Chondrocyte (in vitro differentiated cells): ENCODE data around the gene CEP70. TPM values are rescaled to one million over a fixed set of nuclear protein-coding genes. Genes with fewer than 3 reads are reported as not detected.
"Not testable (repeated sequence)": the region's sequence is repeated elsewhere in the genome, so short reads cannot be mapped to it uniquely, and the experiment has no call there.

Experiments used
- DNase-seq: peaks from one replicate; pipeline ENCODE4 v3.0.0; 2021; ENCODE audit warnings: mixed read lengths, low spot score
- H3K27ac Mint-ChIP-seq: one replicate; pipeline ENCODE4 v1.8.0; 2021; ENCODE audit warnings: mild to moderate bottlenecking, moderate library complexity, mixed read lengths; ENCODE audit not compliant: unreplicated experiment
- H3K27me3 Mint-ChIP-seq: 2 replicates; pipeline ENCODE4 v1.8.0; 2021; ENCODE audit warnings: low read depth, mixed read lengths
- H3K36me3 Mint-ChIP-seq: 2 replicates; pipeline ENCODE4 v1.8.0; 2021; ENCODE audit warnings: low read depth, mixed read lengths
- H3K4me1 Mint-ChIP-seq: 2 replicates; pipeline ENCODE4 v1.8.0; 2021; ENCODE audit warnings: low read depth, mild to moderate bottlenecking, mixed read lengths
- H3K4me3 Mint-ChIP-seq: one replicate; pipeline ENCODE4 v1.8.0; 2021; ENCODE audit warnings: mild to moderate bottlenecking, moderate library complexity, mixed read lengths; ENCODE audit not compliant: unreplicated experiment
- H3K9me3 Mint-ChIP-seq: 2 replicates; pipeline ENCODE4 v1.8.0; 2021; ENCODE audit warnings: low read depth, mixed read lengths
- total RNA-seq: library from RNA; stranded (reverse); gene quantifications from 3 replicates; pipeline ENCODE4 v1.2.1, GENCODE V29; 2021
- TF ChIP-seq, protein P1 (sequence below): fragments of 200-600 bp; sonication (generic); IDR thresholded peaks from 2 replicates; pipeline ENCODE4 v1.5.0; 2021; ENCODE audit warnings: antibody characterized with exemption, mild to moderate bottlenecking, moderate library complexity

Gene CEP70
- total RNA-seq, 1 donor from 2014 or later, result 12.9 TPM

DNA sequence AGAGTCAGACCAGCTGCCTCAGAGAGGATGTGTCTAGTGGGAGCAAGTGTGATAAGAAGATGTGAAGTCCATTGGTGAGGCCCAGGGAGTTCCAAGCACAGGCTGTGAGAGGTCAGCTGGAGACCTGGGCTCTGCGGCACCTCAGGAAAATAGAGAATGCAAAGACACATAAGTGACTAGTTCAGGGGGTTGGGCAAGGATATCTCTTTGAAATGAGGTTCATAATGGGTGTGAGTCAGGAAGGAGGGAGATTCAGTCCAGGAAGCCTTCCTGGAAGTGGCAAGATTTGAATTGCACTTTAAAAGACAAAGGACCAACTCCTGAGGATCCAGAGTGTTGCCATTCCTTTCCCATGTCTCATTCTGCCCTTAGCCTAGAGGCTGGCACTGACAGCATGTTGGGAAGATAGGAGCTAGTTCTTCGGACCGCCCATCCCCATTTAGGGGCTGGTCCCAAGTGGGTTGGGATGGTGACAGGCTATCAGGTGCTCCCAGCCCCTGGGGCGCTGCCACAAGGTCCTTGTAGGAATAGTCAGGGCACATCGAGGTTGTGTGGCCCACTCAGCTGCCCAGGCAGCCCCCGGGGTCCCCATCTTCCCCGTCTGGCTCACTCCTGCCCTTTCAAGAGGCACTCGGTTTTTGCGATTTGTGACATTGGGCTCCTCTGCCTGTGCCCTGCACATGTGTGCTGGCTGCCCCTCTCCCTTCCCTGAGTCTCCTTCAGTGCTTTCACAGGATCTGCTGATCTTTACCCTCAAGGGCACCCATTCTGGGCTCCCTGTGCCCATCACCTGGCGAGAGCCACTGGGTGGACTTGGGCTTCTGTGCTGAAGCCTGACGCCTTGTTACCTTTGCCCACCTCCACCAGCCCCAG is 136.0 kb downstream of the CEP70 start:
- TF ChIP-seq, protein P1, sequence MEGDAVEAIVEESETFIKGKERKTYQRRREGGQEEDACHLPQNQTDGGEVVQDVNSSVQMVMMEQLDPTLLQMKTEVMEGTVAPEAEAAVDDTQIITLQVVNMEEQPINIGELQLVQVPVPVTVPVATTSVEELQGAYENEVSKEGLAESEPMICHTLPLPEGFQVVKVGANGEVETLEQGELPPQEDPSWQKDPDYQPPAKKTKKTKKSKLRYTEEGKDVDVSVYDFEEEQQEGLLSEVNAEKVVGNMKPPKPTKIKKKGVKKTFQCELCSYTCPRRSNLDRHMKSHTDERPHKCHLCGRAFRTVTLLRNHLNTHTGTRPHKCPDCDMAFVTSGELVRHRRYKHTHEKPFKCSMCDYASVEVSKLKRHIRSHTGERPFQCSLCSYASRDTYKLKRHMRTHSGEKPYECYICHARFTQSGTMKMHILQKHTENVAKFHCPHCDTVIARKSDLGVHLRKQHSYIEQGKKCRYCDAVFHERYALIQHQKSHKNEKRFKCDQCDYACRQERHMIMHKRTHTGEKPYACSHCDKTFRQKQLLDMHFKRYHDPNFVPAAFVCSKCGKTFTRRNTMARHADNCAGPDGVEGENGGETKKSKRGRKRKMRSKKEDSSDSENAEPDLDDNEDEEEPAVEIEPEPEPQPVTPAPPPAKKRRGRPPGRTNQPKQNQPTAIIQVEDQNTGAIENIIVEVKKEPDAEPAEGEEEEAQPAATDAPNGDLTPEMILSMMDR, result no peak
- H3K27me3 Mint-ChIP-seq, result peaks cover 7% of the 10 kb centered on the region
- H3K27ac Mint-ChIP-seq, result no peak overlapping the region
- DNase-seq, result no peak
- no peak overlapping the region for H3K4me3 Mint-ChIP-seq
- H3K4me1 Mint-ChIP-seq, result peaks cover 8% of the 10 kb centered on the region
- H3K36me3 Mint-ChIP-seq, result peaks cover 1% of the 10 kb centered on the region
- no peaks in the 10 kb centered on the region for H3K9me3 Mint-ChIP-seq

DNA sequence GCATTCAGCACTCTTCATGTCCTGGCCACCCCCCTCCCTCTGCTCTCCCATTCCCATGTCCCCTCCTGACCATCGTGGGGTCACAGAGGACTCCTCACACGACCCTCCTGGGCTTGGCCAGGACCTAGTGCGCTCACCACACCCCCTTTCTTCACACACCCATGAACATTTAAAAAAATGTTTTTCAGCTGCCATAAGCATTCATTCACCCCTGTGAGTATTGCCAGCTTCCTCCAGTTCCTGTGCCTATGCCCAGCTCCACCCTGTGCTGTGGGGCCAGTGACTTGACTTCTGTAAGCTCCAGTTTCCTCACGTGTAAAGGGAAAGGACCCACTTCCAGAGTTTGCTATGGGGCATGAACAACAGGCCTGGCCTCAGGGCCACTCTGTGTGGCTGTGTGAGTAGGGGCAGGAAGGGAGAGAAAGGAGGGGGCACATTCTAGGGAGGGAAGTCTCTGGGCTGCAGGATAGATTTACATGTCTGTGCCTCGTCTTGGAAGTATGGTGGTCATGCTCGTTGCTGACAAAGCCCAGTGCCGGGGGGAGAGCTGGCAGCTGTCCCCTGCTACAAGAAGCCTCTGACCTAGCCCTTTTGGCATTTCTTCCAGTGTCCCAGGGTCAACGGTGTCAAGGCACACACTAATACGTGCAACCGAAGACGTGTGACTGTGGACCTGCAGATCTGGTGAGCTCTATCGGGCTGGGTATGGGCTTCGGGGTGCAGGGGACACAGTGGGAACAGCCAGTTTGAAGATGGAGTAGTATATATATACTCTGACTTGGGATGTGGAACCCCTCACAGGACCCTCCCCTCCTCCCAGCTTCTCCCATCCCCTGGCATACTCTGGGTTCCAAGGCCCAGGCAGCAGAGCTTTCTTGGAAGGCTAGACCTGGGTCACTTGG is 136.8 kb downstream of the CEP70 start:
- H3K27ac Mint-ChIP-seq, result no peak overlapping the region
- H3K27me3 Mint-ChIP-seq, result peaks cover 7% of the 10 kb centered on the region
- TF ChIP-seq, protein P1, result no peak

DNA sequence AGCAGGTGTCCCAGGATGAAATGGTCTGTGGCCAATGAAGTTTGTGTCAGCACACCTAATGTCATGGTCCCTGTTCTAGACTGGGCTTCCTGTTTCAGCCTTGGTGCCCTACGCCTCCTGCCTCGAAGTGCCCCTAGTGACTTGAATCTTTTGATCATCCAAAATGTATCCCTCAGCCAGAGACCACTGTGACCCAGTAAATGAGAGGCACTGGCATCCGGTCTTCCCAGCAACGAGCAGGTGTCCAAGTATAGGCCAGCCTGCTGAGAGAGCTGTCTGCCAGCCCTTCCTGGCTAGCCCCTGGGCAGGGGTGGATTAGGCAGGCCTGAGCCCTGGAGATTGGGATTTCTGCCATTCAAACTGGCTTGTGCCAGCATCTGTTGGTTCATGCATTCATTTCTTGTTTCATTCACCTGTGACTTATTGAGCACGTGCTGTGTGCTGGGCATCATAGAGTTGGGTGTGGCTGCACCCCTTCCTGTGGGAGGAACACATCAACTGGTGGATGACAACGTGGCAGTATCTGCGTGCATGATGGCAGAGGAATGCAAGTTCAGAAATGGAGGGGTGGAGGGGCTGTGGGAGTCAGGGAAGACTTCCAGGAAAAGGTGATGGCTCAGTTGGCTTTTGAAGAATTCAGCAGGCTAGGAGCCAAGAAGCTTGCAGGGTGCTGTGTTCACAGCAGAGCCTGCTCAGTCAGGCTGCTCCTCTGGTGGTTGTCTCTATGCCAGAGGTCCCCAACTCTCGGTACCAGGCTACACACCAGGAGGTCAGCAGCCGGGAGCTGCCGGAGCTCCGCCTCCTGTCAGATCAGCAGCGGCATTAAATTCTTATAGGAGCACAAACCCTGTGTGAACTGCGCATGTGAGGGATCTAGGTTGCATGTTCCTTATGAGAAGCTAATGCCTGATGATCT is 138.0 kb downstream of the CEP70 start:
- TF ChIP-seq, protein P1, result no peak
- peaks cover 1% of the 10 kb centered on the region for H3K36me3 Mint-ChIP-seq
- no peak overlapping the region for H3K27ac Mint-ChIP-seq
- H3K9me3 Mint-ChIP-seq, result no peaks in the 10 kb centered on the region
- H3K27me3 Mint-ChIP-seq, result peaks cover 7% of the 10 kb centered on the region
- peaks cover 8% of the 10 kb centered on the region for H3K4me1 Mint-ChIP-seq
- H3K4me3 Mint-ChIP-seq, result no peak overlapping the region
- DNase-seq, result no peak

More for the DNA sequence above, 136.8 kb downstream of the CEP70 start:
- no peaks in the 10 kb centered on the region for H3K9me3 Mint-ChIP-seq
- peaks cover 1% of the 10 kb centered on the region for H3K36me3 Mint-ChIP-seq
- H3K4me3 Mint-ChIP-seq, result no peak overlapping the region
- DNase-seq, result no peak
- peaks cover 8% of the 10 kb centered on the region for H3K4me1 Mint-ChIP-seq

DNA sequence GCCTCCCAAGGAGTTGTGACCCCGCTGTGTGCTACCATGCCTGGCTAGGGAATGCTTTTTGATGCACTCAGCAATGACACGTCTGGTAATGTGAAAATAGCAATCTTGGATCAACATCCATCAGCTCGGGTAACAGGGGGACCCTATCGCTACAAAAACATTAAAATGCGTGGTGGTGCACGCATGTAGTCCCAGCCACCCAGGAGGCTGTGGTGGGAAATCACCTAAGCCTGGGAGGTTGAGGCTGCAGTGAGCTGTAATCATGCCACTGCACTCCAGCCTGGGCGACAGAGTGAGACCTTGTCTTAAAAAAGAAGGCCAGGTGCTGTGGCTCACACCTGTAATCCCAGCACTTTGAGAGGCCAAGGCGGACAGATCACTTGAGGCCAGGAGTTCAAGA is 140.1 kb downstream of the CEP70 start:
- H3K4me1 Mint-ChIP-seq, H3K4me3 Mint-ChIP-seq, H3K27me3 Mint-ChIP-seq, H3K36me3 Mint-ChIP-seq, H3K27ac Mint-ChIP-seq, H3K9me3 Mint-ChIP-seq, DNase-seq: not testable (repeated sequence)

GRCh38 chr3:138452436-138452835 is 141.6 kb downstream of the CEP70 start:
- TF ChIP-seq, protein P1, result no peak
- peaks cover 8% of the 10 kb centered on the region for H3K4me1 Mint-ChIP-seq
- H3K4me3 Mint-ChIP-seq, result no peak overlapping the region
- peaks cover 1% of the 10 kb centered on the region for H3K36me3 Mint-ChIP-seq
- no peak overlapping the region for H3K27ac Mint-ChIP-seq
- peaks cover 7% of the 10 kb centered on the region for H3K27me3 Mint-ChIP-seq
- DNase-seq, result no peak
- no peaks in the 10 kb centered on the region for H3K9me3 Mint-ChIP-seq
